NCI-H128 (cell line): Measurements from ENCODE around the gene CACNA1B.
"Not testable (repeated sequence)": the region's sequence is repeated elsewhere in the genome, so short reads cannot be mapped to it uniquely, and the experiment has no call there.

Source experiments
- DNase-seq: peaks from one replicate; lab custom pipeline; 2025; ENCODE audit not compliant: unreplicated experiment; lab: John Stamatoyannopoulos, UW

CACNA1B gene

GRCh38 chr9:137865581-137866145, 11.9 kb upstream of the CACNA1B start:
- no peak for DNase-seq

- no peak for DNase-seq
Measured at GRCh38 chr9:137866226-137867141, 11.1 kb upstream of the CACNA1B start.

- DNase-seq = no peak
Measured at GRCh38 chr9:137870432-137870831, 7.2 kb upstream of the CACNA1B start.

GRCh38 chr9:137872296-137872695, 5.3 kb upstream of the CACNA1B start:
- DNase-seq = no peak

GRCh38 chr9:137873408-137873807, 4.2 kb upstream of the CACNA1B start:
- no peak for DNase-seq

GRCh38 chr9:137873858-137874362, 3.7 kb upstream of the CACNA1B start:
- DNase-seq = no peak

GRCh38 chr9:137875354-137875753, 2.2 kb upstream of the CACNA1B start:
- DNase-seq = no peak

GRCh38 chr9:137875846-137876245, 1.7 kb upstream of the CACNA1B start:
- no peak for DNase-seq

GRCh38 chr9:137876269-137876668, 1.3 kb upstream of the CACNA1B start:
- no peak for DNase-seq

- no peak for DNase-seq
Measured at GRCh38 chr9:137876781-137877386, 698 bp upstream of the CACNA1B start.

- no peak for DNase-seq
Measured at GRCh38 chr9:137878146-137878941, 762 bp downstream of the CACNA1B start.

GRCh38 chr9:137879052-137879451, 1.5 kb downstream of the CACNA1B start:
- no peak for DNase-seq

- DNase-seq = no peak
Measured at GRCh38 chr9:137879566-137880150, 2.1 kb downstream of the CACNA1B start.

GRCh38 chr9:137880160-137880975, 2.8 kb downstream of the CACNA1B start:
- no peak for DNase-seq

GRCh38 chr9:137880976-137881530, 3.5 kb downstream of the CACNA1B start:
- DNase-seq = no peak

GRCh38 chr9:137881591-137882505, 4.3 kb downstream of the CACNA1B start:
- no peak for DNase-seq

- no peak for DNase-seq
Measured at GRCh38 chr9:137882506-137882821, 4.9 kb downstream of the CACNA1B start.

- not testable (repeated sequence) for DNase-seq
Measured at GRCh38 chr9:137883977-137884376, 6.4 kb downstream of the CACNA1B start.

- not testable (repeated sequence) for DNase-seq
Measured at GRCh38 chr9:137884547-137884946, 7.0 kb downstream of the CACNA1B start.
